ENCODE results near the gene CORO2A.

The CORO2A gene

GRCh38 chr9:98142182-98142907 lies 50.1 kb downstream of the CORO2A start:
- Histone ChIP-seq H3K9me2 (replicated peaks; ENCODE audit: control insufficient read depth, low read length) (no peaks in the 10 kb centered on the region), H3K36me3 (ENCODE audit: control insufficient read depth, low read length) (no peaks in the 10 kb centered on the region), H3K27ac (ENCODE audit: low read depth, low read length) (no peak overlapping the region), H3K4me3 (ENCODE audit: low read length) (no peak overlapping the region), H4K20me1 (ENCODE audit: control insufficient read depth, insufficient read depth, low read depth, low read length) (no peaks in the 10 kb centered on the region), H3K4me1 (ENCODE audit: control insufficient read depth, low read length) (no peaks in the 10 kb centered on the region), H3K79me2 (ENCODE audit: control insufficient read depth, low read length) (no peaks in the 10 kb centered on the region), H3K9me3 (ENCODE audit: control insufficient read depth, insufficient read depth, low read length) (no peaks in the 10 kb centered on the region), H3K4me2 (ENCODE audit: low read length) (no peak overlapping the region), H3F3A (ENCODE audit: control insufficient read depth, insufficient read depth) (no peaks in the 10 kb centered on the region), H3K27me3 (ENCODE audit: control insufficient read depth, low read length) (peaks cover 7% of the 10 kb centered on the region; the same call in 1 of the 2 replicates)
- TF ChIP-seq EZH2phosphoT487 (IDR thresholded peaks at IDR 0.05; ENCODE audit: borderline replicate concordance, low read length) (no peak), CTCF (IDR thresholded peaks at IDR 0.05; ENCODE audit: low read depth, low read length, poor library complexity, severe bottlenecking) (no peak)

DNA sequence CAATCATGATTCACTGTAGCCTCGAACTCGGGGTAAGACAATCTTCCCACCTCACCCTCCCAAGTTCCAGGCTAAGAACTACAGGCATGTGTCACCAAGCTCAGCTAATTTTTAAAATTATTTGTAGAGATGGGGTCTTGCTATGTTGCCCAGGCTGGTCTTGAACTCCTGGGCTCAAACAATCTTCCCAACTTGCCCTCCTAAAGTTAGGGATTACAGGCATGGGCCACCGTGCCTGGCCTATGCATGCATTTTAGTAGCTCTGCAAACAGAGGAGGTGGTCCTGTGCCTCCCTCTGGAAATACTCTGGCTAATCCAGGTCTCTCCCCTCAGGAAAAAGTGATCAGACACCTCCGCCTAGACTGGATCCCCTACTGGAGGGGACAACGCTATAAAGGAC lies 51.9 kb downstream of the CORO2A start:
- H3K4me2 ChIP-seq (ENCODE audit: low read length) = no peak overlapping the region
- no peaks in the 10 kb centered on the region for H4K20me1 ChIP-seq (ENCODE audit: control insufficient read depth, insufficient read depth, low read depth, low read length)
- no peaks in the 10 kb centered on the region for H3K79me2 ChIP-seq (ENCODE audit: control insufficient read depth, low read length)
- no peak overlapping the region for H3K27ac ChIP-seq (ENCODE audit: low read depth, low read length)
- H3K4me3 ChIP-seq (ENCODE audit: low read length) = no peak overlapping the region
- no peaks in the 10 kb centered on the region for H3K4me1 ChIP-seq (ENCODE audit: control insufficient read depth, low read length)
- peaks cover 3% of the 10 kb centered on the region; the same call in 1 of the 2 replicates for H3K27me3 ChIP-seq (ENCODE audit: control insufficient read depth, low read length)
- no peaks in the 10 kb centered on the region for H3K9me2 ChIP-seq (replicated peaks; ENCODE audit: control insufficient read depth, low read length)
- no peak for TF ChIP-seq CTCF (IDR thresholded peaks at IDR 0.05; ENCODE audit: low read depth, low read length, poor library complexity, severe bottlenecking)
- no peak for TF ChIP-seq EZH2phosphoT487 (IDR thresholded peaks at IDR 0.05; ENCODE audit: borderline replicate concordance, low read length)
- no peaks in the 10 kb centered on the region for H3K36me3 ChIP-seq (ENCODE audit: control insufficient read depth, low read length)
- H3K9me3 ChIP-seq (ENCODE audit: control insufficient read depth, insufficient read depth, low read length) = no peaks in the 10 kb centered on the region
- H3F3A ChIP-seq (ENCODE audit: control insufficient read depth, insufficient read depth) = no peaks in the 10 kb centered on the region

GRCh38 chr9:98136489-98136888 lies 55.9 kb downstream of the CORO2A start:
- H3K36me3 ChIP-seq (ENCODE audit: control insufficient read depth, low read length) = no peaks in the 10 kb centered on the region
- H3K9me3 ChIP-seq (ENCODE audit: control insufficient read depth, insufficient read depth, low read length) = no peaks in the 10 kb centered on the region

More at GRCh38 chr9:98136489-98136888, 55.9 kb downstream of the CORO2A start:
- Histone ChIP-seq H3K27ac (ENCODE audit: low read depth, low read length) (no peak overlapping the region), H3K4me2 (ENCODE audit: low read length) (no peak overlapping the region), H3K4me1 (ENCODE audit: control insufficient read depth, low read length) (peaks cover 7% of the 10 kb centered on the region; the same call in 1 of the 2 replicates), H3K4me3 (ENCODE audit: low read length) (no peak overlapping the region), H3K27me3 (ENCODE audit: control insufficient read depth, low read length) (peaks cover 3% of the 10 kb centered on the region; the same call in 1 of the 2 replicates), H3K79me2 (ENCODE audit: control insufficient read depth, low read length) (no peaks in the 10 kb centered on the region), H3K9me2 (replicated peaks; ENCODE audit: control insufficient read depth, low read length) (no peaks in the 10 kb centered on the region), H3F3A (ENCODE audit: control insufficient read depth, insufficient read depth) (no peaks in the 10 kb centered on the region), H4K20me1 (ENCODE audit: control insufficient read depth, insufficient read depth, low read depth, low read length) (no peaks in the 10 kb centered on the region)
- TF ChIP-seq EZH2phosphoT487 (IDR thresholded peaks at IDR 0.05; ENCODE audit: borderline replicate concordance, low read length) (no peak), CTCF (IDR thresholded peaks at IDR 0.05; ENCODE audit: low read depth, low read length, poor library complexity, severe bottlenecking) (no peak)
